Lung (tissue), 12 donors: Measurements from ENCODE around the gene MLLT6. TPM values are rescaled to one million over a fixed set of nuclear protein-coding genes. Genes with fewer than 3 reads are reported as not detected.

Experiments
- ATAC-seq: fragments of 200-7000 bp; cut with Tn5 transposase; one replicate; pipeline ENCODE4 v1.9.1; 2020; ENCODE audit warnings: moderate number of reproducible peaks; ENCODE audit not compliant: insufficient read depth, low FRiP score
- DNase-seq, 3 donors: peaks; one replicate each; pipeline ENCODE4 v3.0.0-alpha.2; 2013 to 2017
- H3K27ac ChIP-seq, 2 donors: one replicate each; pipeline ENCODE4 v1.5.1; 2013; ENCODE audit warnings: mild to moderate bottlenecking in 2 of 2, moderate library complexity in 2 of 2, control low read depth in 1 of 2, inconsistent platforms in 1 of 2, low read depth in 1 of 2, low read length in 1 of 2
- H3K27me3 ChIP-seq, 3 donors: one replicate each; pipeline ENCODE4 v1.5.1; 2013; ENCODE audit warnings: low read length in 2 of 3; ENCODE audit not compliant: control insufficient read depth in 3 of 3, insufficient read depth in 3 of 3
- H3K36me3 ChIP-seq, 4 donors: one replicate each; pipeline ENCODE4 v1.5.1; 2013; ENCODE audit warnings: low read length in 4 of 4, mild to moderate bottlenecking in 1 of 4, moderate library complexity in 1 of 4; ENCODE audit not compliant: control insufficient read depth in 4 of 4, insufficient read depth in 4 of 4
- H3K4me1 ChIP-seq, 5 donors: one replicate each; pipeline ENCODE4 v1.5.1; 2013; ENCODE audit warnings: low read length in 5 of 5, mild to moderate bottlenecking in 2 of 5, moderate library complexity in 1 of 5; ENCODE audit not compliant: control insufficient read depth in 5 of 5, insufficient read depth in 5 of 5
- H3K4me3 ChIP-seq: one replicate; pipeline ENCODE4 v1.5.1; 2013; ENCODE audit warnings: mild to moderate bottlenecking, control low read depth, moderate library complexity
- H3K9ac ChIP-seq, 2 donors: one replicate each; pipeline ENCODE4 v1.5.1; 2013; ENCODE audit warnings: low read length in 2 of 2, control low read depth in 1 of 2; ENCODE audit not compliant: insufficient read depth in 1 of 2
- H3K9me3 ChIP-seq, 4 donors: one replicate each; pipeline ENCODE4 v1.5.1; 2013; ENCODE audit warnings: low read length in 3 of 4, mild to moderate bottlenecking in 1 of 4, moderate library complexity in 1 of 4; ENCODE audit not compliant: control insufficient read depth in 4 of 4, insufficient read depth in 3 of 4
- CTCF ChIP-seq: IDR thresholded peaks from 2 replicates; pipeline ENCODE4 v1.5.1; 2012; ENCODE audit warnings: mild to moderate bottlenecking; ENCODE audit errors: control extremely low read depth, extremely low read depth
- WGBS, 2 donors: extraction: QIAGEN DNeasy Blood & Tissue Kit; methylation state at CpG; one replicate each; pipeline ENCODE4 v1.1.7; 2013; 5-methylcytosine and 5-hydroxymethylcytosine counted together
- polyA plus RNA-seq, 2 donors: library from polyadenylated mRNA; stranded (reverse); fragments of 200-250 nt; gene quantifications; one replicate each; pipeline ENCODE4 v1.2.1, GENCODE V29; 2013
- total RNA-seq, 2 donors: library from RNA; depleted of rRNA in 1 of 2; stranded (reverse); fragments of >200 nt in 1 of 2; gene quantifications; one replicate each; pipeline ENCODE4 v1.2.1, GENCODE V29; 2014 to 2021
- donor health status: control.
- donor health status: control.
- donor health status: Bipolar disorder and iron deficiency.
- donor health status: healthy.
- donor health status: DM: yes; HTN: yes; CAD: no.

The MLLT6 gene
- total and polyA plus RNA-seq, 4 donors, result 64.0 to 108 (median 70.3) TPM

DNA sequence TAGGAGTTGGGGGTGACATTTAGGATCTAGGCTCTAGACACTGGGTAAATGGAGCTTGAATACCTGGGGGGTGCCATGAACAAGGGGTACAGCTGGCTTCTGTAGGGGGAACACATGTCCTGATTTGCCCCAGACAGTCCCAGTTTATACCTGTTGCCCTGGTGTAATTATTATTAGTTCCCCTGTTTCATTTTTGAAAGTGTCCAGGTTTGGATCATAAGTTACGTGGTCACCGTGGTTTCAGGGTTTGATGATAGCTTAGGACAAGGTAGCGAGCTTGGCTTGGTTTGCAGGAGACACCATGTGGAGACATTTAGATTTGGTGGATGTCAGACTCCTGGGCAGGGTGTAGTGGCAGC, 5.5 kb downstream of the MLLT6 start:
- ATAC-seq (no peak), DNase-seq (no peak)
- TF ChIP-seq CTCF, result no peak
- Histone ChIP-seq H3K27me3 (no peaks in the 10 kb centered on the region), H3K9ac (no peak overlapping the region), H3K9me3 (no peaks in the 10 kb centered on the region), H3K27ac (no peak overlapping the region), H3K4me1 (peaks cover 0 to 14% (median 6%) of the 10 kb centered on the region in 5 donors), H3K4me3 (no peak overlapping the region), H3K36me3 (peaks cover 5 to 57% (median 29%) of the 10 kb centered on the region in 4 donors)
- 89 to 90% methylated on average over 3 of the region's 3 CpGs for WGBS, 2 donors

GRCh38 chr17:38710985-38711384, 5.9 kb downstream of the MLLT6 start:
- Histone ChIP-seq H3K36me3 (peaks cover 9 to 61% (median 32%) of the 10 kb centered on the region in 4 donors), H3K27ac (no peak overlapping the region), H3K9me3 (no peaks in the 10 kb centered on the region), H3K4me3 (no peak overlapping the region), H3K27me3 (no peaks in the 10 kb centered on the region), H3K4me1 (peaks cover 0 to 14% (median 6%) of the 10 kb centered on the region in 5 donors), H3K9ac (no peak overlapping the region)
- WGBS, 2 donors, result 77 to 83% methylated on average over 5 of the region's 5 CpGs
- ATAC-seq (no peak), DNase-seq (no peak)
- TF ChIP-seq CTCF, result no peak

DNA sequence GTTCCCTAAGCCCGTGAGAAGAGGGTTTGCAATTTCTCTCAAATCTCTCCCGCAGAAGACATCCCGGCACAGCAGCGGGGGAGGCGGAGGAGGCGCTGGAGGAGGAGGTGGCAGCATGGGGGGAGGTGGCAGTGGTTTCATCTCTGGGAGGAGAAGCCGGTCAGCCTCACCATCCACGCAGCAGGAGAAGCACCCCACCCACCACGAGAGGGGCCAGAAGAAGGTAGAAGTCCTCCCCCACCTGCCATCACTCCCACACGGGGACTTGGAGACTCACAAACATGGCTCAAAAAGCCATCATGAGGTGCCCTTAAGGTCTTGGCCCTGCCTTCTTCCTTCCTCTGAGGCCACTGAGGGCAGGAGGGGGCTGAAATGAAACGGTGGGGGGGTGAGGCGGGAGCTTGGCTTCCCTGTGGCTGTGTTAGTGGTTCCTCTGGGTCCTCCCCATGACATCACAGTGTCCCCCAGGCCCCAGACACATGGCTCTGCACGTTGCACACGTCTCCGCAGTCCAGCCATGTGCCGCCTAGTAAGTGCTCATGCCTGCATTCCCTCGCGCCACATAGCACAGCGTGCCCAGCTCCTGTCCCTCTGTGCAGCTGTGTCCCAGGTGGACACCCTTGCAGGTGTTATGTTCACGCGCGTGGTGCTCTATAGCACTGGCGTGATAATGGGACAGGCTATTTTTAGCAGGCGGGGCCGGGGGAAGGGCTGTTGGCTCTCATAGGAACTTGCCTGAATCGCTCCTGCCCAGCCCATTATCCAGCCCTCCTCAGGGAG, 6.9 kb downstream of the MLLT6 start:
- ATAC-seq, result no peak
- TF ChIP-seq CTCF, result no peak
- 61 to 75% methylated on average over 26 of the region's 26 CpGs for WGBS, 2 donors
- Histone ChIP-seq H3K27ac (no peak overlapping the region), H3K9me3 (no peaks in the 10 kb centered on the region), H3K27me3 (no peaks in the 10 kb centered on the region), H3K36me3 (peaks cover 12 to 71% (median 39%) of the 10 kb centered on the region in 4 donors), H3K9ac (no peak overlapping the region), H3K4me3 (no peak overlapping the region), H3K4me1 (peaks cover 0 to 14% (median 6%) of the 10 kb centered on the region in 5 donors)
- DNase-seq, result no peak

GRCh38 chr17:38712593-38712992, 7.5 kb downstream of the MLLT6 start:
- ATAC-seq (no peak), DNase-seq (no peak)
- no peak overlapping the region for H3K9ac ChIP-seq
- no peaks in the 10 kb centered on the region for H3K9me3 ChIP-seq
- H3K27ac ChIP-seq, result no peak overlapping the region
- H3K27me3 ChIP-seq, result no peaks in the 10 kb centered on the region
- H3K36me3 ChIP-seq, result peaks cover 18 to 76% (median 41%) of the 10 kb centered on the region in 4 donors
- WGBS, 2 donors, result 94% methylated on average over 10 of the region's 10 CpGs
- TF ChIP-seq CTCF, result no peak
- peaks cover 0 to 11% (median 2%) of the 10 kb centered on the region in 5 donors for H3K4me1 ChIP-seq
- no peak overlapping the region for H3K4me3 ChIP-seq
